ENCODE data around the gene KIF15.

DNA sequence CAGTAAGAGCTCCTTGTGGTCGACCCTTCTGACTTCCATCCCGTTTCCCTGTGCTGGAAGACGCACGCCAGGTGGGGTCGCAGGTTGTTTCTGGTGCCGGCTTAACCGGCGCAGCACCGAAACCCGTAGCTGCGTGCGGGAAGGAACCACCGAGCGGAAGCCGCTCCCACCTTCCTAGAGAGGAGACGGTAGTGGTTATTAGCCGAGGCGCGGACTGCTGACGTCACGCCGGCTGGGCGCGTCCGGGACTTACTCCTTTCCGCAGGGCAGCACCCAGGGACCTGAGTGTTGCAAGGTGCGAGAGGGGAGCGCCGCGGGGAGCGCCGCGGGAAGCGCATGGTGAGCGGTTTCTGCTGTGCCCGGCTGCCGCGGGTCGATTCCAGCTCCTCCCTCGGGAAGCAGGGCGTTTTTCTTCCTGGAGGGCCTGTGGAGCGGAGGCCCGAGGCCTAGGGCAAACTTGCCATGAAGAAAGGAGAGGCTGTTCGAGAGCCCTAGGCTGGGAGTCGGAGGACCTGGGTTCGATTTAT is 32.1 kb upstream of the KIF15 start, which contains the start of gene ZNF501:
- TF ChIP-seq, protein P1, sequence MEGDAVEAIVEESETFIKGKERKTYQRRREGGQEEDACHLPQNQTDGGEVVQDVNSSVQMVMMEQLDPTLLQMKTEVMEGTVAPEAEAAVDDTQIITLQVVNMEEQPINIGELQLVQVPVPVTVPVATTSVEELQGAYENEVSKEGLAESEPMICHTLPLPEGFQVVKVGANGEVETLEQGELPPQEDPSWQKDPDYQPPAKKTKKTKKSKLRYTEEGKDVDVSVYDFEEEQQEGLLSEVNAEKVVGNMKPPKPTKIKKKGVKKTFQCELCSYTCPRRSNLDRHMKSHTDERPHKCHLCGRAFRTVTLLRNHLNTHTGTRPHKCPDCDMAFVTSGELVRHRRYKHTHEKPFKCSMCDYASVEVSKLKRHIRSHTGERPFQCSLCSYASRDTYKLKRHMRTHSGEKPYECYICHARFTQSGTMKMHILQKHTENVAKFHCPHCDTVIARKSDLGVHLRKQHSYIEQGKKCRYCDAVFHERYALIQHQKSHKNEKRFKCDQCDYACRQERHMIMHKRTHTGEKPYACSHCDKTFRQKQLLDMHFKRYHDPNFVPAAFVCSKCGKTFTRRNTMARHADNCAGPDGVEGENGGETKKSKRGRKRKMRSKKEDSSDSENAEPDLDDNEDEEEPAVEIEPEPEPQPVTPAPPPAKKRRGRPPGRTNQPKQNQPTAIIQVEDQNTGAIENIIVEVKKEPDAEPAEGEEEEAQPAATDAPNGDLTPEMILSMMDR (IDR thresholded peaks at IDR 0.05), result no peak
- TF ChIP-seq POLR2A (IDR thresholded peaks at IDR 0.05), result no peak

Data from testis (tissue), 2 donors.